ENCODE measurements around the gene OXNAD1.

GRCh38 chr3:16258177-16258576 lies 6.8 kb upstream of the OXNAD1 start:
- TF ChIP-seq, protein P1, sequence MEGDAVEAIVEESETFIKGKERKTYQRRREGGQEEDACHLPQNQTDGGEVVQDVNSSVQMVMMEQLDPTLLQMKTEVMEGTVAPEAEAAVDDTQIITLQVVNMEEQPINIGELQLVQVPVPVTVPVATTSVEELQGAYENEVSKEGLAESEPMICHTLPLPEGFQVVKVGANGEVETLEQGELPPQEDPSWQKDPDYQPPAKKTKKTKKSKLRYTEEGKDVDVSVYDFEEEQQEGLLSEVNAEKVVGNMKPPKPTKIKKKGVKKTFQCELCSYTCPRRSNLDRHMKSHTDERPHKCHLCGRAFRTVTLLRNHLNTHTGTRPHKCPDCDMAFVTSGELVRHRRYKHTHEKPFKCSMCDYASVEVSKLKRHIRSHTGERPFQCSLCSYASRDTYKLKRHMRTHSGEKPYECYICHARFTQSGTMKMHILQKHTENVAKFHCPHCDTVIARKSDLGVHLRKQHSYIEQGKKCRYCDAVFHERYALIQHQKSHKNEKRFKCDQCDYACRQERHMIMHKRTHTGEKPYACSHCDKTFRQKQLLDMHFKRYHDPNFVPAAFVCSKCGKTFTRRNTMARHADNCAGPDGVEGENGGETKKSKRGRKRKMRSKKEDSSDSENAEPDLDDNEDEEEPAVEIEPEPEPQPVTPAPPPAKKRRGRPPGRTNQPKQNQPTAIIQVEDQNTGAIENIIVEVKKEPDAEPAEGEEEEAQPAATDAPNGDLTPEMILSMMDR (conservative IDR thresholded peaks at IDR 0.05; ENCODE audit: low read length): no peak
- TF ChIP-seq EZH2phosphoT487 (IDR thresholded peaks at IDR 0.05; ENCODE audit: borderline replicate concordance, low read depth, low read length): no peak

Data from OCI-LY7 (cell line).